COR-L47 (cell line): ENCODE data around the gene PCSK6.
"Not testable (repeated sequence)": the region's sequence is repeated elsewhere in the genome, so short reads cannot be mapped to it uniquely, and the experiment has no call there.

Source experiments
- DNase-seq: peaks from one replicate; lab custom pipeline; 2025; lab: John Stamatoyannopoulos, UW

The PCSK6 gene

DNA sequence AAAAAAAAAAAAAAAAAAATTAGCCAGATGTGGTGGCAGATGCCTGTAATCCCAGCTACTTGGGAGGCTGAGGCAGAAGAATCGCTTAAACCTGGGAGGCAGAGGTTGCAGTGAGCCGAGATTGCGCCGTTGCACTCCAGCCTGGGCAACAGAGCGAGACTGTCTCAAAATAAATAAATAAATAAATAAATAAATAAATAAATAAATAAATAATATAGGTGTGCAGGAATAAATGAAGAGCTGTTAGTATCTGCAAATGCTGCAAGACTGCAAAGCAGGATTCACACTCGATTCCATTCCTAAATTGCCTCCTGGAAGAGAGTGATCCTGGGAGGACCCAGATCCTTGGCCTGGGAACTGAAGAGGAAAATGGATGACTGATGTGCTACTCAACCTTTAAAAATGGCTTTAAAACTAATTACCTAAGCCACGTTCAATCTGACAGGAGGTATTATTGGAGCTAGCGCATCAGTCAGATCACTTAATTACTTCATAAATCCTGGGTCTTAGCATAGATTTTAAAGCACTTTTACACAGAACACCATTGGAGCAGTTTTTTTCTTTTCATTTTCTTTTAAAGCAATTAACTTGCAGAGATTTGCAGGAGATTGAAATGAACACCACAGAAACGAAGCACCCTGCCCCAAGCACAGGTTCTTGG lies 132.9 kb downstream of the PCSK6 start:
- DNase-seq, result not testable (repeated sequence)

DNA sequence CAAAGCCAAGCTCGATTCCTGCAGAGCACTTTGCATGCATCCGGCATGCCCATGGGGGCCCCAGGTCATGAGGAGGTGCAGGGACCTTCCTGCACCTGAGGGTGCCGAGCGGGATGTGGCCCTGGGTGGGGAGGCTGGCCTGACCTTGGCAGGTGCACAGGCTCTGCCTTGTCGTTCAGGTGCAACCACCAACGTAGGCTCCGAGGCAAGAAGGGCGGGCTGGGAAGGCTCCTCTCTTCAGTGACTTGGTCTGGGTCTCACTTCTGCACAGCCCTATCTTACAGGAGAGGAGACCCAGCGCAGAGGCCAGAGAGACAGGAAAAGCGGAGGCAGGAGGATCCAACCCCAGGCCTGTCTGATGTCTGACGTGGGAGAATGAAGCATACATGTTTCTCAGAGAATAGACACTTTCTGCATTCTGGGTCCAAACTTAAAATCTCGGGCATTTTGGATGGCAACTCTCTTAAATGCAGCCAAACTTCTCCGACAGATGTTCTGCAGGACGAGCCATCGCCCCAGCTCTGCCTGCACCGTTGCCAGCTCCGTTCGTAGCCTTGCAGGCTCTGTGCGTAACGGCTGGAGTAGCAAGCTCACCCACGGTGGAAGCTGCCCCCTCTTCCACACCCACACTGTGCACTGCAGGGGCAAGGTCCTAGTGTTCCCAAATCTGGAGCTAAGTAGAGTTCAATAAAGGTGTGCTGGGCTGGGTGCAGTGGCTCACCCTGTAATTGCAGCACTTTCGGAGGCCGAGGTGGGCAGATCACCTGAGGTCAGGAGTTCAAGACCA lies 133.6 kb downstream of the PCSK6 start:
- DNase-seq, result no peak

DNA sequence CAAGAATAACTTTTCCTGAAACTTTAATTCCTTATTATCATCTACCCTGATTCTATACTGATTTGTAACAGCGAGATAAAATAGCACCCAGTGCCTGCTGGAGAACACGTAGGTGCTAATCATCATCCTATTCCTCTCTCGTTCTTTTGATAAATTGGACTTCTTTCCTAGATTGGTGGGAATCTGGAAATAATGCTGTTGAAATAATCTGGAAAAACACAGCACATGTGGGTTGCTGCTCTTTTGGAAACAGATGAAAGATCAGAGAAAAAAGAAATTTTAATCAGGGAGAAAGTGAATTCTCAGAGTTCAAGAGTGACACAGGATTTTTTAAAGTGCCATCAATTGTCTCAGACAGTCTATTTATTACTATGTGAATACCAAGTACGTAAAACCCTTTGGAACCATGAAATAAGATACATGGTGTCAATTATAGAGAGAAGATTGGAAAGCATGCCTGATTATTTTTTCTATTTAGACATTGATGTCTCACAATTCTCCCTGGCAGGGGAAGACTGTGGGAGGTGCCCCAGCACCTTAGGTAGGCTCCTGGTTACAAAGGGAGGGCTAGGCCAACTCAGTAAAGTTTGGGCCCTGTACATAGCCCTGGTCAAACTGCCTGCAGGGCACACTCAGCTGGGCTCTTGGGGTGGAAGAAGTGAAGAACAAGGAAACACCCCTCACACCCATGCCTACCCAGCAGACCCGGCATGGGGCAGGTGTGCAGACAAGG lies 134.4 kb downstream of the PCSK6 start:
- no peak for DNase-seq

DNA sequence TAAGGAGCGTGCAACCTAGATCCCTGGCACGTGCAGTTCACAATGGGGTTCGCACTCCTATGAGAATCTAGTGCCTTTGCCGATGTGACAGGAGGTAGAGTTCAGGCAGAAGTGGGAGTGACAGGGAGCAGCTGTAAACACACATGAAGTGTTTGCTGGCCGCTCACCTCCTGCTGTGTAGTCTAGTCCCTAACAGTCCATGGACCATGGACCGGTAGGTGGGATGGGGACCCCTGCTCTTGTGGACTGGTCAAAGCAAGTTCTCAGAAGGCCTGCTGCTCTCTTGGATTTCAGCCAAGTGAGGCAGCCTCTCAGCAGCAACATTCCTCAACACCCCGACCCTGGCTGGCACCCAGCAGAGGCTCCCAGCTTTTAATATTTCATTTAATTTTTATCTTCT lies 136.3 kb downstream of the PCSK6 start:
- no peak for DNase-seq

DNA sequence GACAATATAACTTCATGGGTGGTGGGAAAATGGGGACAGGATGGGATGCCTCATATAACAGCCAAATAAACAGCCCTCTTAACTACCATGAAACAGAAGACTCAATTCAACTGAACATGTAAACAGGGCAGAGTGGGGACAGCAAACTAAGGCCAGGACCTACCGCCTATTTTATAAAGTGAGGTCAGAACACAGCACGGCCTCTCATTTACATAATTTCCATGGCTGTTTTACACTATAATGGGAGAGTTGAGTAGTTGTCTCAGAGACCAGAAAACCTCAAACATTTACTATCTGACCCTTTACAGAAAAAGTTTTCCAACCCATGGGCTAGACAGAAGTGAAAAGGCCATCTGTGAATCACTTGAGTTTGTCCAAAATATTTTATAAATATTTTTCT lies 137.8 kb downstream of the PCSK6 start:
- no peak for DNase-seq

DNA sequence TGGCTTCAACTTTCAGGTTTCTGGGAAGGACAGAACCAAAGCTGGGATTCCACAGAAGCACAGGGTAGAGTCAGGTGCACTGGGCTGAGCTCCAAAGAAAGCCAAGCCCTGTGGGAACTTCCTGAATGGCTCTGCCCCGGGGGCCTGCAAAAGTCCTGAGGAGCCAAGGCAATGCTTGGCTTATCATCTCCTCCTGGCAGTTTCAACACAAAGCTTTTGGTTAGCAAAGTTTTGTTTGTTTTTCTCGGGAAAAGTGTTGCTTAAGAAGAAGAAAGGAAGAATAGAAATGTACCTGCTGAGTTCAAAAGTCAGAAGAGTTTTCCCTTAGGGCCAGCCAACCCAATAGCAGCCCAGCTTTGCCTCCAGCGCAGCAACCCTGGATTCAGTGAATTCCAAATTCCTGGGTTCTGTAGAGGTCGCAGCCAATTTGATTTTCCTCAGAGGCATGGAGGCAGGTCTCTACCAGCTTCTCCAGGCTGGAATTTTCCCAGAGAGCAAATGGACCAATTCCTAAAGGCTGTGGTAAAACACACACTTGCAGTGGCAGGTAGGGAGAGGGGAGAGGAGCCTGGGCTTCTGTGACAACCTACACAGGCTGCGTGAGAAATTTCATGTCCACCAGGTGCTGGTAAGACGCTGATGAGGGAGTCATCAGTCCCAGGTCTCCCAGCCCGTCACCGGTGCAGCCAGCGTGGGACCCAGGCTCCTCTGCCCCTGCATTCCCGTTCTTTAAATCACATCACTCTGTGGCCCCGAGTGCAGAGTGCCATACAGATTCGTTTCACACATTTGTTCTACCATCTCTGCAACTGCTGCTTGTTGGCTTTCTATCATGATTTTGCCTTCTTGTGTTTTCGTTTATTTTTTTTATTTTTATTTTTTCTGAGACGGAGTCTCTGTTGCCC lies 140.2 kb downstream of the PCSK6 start:
- DNase-seq, result no peak

DNA sequence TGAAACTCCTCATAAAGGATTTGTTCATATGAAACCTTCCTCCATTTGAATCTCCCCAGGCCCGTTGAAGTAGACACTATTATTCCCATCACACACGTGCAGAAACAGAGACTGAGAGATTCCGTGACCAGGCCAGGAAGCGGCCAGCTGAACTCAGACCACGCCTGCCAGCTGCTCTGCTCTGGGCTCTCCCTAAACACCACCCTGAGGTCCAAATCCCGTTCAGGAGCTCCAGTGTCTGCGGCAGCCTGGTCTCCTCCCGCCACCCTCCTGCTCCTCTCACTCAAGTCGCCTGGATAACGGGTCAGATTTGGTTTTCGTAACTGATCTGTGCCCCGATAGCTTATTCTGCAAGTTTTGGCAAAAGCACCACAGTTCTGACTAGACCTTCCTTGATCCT lies 140.9 kb downstream of the PCSK6 start:
- DNase-seq, result no peak

DNA sequence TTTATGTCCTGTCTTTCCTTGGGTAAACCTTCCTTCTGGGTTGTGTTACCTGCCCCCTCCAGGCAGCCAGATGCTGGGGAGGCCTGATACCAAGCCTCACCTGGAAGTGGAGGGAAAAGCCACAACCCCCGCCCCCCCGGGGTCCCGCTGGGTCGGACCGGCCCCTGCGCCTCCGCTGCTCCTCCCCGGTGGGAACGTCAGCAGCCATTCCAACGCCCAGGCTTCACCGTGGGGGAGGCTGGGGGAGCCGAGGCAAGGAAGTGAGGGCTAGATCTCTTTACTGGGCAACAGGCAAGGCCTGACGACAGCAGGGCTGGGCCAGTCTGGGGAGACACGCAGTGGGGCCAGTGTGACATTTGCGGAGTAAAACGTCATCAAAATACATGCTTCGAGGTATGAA lies 141.5 kb downstream of the PCSK6 start:
- DNase-seq, result no peak

DNA sequence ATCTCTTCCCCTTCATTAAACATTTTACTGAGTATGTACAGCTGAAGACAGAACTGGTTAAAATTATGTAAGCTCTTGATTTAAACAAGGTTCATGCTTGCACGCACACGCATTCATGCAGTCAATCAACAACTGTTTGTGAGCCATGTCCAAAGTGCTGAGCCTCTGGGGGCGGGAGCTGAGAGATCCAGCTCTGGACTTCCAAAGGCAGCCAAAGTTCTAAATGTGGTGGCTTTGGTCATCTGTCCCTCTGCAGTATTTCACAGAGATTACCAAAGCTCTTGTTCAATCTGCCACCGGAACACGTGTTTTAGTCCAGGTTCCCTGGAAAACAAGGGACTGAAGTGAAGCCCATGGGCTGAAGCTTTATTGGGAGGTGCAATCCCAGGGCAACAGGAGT lies 142.1 kb downstream of the PCSK6 start:
- DNase-seq, result no peak

DNA sequence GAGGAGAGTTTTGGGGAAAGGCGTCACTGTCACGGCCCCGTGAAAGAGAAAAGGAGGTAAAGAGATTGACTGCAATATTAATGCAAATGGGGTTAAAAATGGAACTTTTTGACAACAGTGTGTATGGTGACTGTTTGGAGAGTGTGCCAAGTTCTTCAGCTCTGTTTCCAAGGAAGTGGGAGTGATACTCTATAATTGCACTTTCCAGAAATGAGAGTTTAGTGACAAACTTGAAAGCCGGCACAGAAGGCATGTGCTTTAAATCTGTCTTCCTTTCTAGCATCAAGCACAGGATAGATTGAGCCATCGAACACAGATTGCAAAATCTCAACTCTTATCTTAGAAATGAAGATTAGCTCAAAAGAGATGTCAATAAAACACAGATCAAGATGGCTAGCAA lies 142.6 kb downstream of the PCSK6 start:
- no peak for DNase-seq

DNA sequence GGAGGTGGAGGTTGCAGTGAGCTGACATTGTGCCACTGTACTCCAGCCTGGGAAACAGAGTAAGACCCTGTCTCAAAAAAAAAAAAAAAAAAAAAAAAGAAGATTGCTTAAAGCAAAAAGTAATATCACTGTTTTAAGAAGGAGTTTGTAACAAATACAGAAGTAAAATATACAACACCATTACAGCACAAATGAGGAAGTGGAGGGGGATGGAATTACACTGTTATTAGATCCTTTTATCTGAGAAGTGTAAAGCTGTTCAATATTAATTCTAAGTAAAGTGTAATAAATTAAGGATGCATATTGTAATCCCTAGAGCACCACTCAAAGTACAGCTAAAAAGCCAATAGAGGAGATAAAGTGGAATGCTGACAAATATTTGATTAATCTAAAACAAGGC lies 147.5 kb downstream of the PCSK6 start:
- DNase-seq, result no peak

DNA sequence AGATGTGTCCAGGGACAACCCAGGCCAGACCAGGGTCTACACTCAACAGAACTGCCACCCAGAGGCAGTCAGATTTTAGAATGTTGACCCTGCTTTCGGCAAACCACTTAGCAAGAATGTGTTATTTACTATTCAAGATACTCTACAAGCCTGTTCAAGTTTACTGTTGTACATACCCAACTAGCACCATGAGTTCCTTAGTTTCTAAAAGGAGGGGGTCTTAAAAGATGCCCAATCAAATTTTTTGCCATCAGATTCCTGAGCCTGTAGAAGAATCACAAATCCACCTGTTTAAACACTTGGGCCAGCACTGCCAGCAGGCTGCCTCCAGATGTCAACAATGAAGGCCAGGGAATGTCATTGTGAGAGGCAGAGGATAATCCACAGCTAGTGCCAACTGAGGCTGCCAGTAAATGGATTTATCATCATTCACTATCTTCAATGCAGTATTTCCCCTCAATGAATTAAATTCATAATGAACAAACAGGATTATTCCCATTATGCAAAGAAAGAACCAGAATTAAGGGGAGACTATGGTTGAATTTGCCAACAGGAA lies 150.9 kb downstream of the PCSK6 start:
- no peak for DNase-seq

DNA sequence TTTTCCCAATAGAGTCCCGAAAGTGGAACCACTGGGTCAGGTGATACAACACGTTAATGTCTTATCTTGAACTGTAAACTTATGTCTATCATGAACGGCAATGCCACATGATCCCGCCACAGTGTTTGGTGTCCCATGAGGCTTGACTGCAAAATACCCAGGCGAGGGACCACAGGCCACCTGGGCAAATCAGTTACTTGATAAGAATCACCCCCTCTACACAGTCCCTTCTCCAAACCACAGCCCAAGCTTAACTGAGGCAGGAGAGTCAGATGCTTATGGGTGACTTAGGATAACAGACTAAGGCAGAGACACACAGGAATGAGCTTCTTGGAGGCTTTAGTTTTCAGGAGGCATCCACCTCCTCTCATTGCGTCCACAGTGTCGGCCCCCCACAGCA lies 151.5 kb downstream of the PCSK6 start:
- no peak for DNase-seq

DNA sequence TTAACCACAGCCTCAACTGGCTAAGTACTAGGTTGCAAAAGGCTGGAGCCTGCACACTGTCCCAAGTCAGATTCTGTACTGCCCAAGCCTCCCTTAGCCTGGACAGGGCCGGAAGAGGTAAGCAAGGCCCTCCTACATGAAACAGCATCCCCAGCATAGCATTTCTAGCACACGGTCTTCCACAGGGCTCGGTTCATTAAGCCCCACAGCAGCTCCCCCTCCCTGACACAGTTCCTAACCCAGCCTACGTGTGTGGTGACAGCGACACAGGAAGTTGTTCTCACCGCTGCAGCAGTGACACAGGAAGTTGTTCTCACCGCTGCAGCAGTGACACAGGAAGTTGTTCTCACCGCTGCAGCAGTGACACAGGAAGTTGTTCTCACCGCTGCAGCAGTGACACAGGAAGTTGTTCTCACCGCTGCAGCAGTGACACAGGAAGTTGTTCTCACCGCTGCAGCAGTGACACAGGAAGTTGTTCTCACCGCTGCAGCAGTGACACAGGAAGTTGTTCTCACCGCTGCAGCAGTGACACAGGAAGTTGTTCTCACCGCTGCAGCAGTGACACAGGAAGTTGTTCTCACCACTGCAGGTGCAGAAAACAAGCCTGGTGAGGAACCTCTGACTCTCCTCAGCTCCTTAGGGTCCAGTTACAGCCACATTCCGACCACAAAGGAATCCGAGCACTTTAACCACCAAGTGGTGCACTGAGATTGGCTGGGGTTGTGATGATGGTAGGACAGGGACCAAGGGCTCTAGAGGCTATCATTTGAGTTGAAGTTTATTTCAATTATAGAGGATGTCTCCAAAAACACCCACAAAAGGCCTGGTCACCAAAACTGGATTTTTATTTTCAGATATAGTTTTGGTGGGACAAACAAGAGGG lies 155.4 kb downstream of the PCSK6 start:
- DNase-seq, result not testable (repeated sequence)

DNA sequence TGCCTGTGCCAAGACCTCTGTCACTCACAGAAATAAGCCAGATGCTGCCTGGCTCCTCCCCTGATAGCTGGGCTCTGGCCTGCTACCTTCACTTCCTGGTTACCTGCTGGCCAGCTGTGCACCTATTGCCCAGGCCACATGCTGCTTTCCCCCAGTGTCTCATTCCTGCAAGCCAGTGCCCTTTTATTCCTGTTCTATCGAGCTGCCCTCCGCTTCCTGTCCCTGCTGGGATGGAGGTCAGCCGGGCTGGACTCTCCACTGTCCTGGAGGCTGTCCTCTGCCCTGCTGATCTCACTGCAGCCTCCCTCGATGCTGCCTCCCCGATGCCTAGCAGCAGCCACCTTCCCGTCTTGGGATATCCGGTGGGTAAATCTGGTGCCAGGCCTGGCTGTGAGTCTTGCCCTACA lies 157.4 kb downstream of the PCSK6 start:
- DNase-seq, result no peak

DNA sequence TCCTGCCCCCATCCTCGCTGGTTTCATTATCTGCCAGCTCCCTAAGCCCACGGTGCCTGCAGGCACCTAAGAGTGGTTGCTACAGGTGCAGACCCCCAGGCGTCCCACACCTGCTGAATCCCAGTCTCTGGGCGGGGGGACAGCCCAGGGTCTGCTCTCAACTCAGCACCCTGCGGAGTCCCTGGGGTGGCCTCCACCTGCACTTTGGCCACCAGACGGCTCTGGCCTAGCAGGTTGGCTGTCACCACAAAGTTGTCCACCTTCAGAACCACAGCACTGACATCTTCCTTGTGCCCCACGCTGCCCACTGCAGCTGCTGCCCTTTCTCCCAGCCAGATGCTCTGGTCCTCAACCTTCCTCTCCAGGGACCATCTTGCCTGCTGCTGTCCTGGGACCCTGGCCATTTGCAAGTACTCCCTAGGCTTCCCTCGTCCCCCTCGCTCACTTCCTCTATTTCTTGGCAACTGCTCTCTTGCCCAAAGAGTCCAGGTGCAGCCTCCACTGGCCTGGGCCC lies 159.6 kb downstream of the PCSK6 start:
- no peak for DNase-seq

DNA sequence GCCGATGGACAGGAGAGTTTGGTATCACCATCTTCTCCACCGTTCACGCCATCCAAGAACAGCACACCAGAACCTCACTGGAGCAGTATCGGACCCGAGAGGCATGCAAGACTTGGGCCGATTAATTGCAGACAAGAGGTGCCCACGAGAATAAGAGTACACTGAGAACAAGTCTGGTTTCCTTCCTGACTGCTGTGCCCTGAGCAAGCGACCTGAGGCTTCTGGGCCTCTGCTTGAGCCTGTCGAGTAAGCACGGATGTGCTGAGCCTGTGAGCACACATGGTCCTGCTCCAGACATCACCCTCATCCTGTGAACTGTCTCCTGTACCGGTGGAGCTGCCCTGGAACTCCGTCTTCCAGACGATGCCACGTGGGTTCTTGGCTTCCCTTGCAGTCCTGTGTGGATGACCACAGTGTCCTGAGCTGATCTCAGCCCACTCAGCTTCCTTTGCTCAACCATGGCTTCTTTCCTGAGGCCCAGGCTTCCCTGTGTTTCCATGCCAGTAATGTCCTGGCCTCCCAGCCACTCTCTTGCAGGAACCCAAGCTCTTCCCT lies 160.1 kb downstream of the PCSK6 start:
- DNase-seq, result no peak

DNA sequence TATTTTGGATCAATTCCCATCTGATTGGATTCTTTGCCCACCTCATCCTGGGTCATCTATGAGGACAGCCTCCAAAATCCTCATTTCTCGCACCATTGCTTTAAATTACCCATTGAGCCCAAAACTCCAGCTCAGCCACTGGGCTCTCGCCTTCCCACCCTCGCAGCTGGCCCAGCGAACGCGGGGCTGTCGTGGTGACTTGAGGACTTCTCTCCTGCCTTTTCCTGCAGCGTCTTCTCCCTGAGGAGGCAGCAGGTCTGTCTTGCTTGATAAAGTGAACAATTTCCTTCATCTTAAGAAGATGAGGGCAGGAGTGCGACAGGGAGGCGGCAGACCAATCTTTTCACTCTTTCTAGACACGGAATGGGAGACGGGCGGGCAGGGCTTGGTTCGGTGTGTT lies 161.5 kb downstream of the PCSK6 start:
- DNase-seq, result no peak

DNA sequence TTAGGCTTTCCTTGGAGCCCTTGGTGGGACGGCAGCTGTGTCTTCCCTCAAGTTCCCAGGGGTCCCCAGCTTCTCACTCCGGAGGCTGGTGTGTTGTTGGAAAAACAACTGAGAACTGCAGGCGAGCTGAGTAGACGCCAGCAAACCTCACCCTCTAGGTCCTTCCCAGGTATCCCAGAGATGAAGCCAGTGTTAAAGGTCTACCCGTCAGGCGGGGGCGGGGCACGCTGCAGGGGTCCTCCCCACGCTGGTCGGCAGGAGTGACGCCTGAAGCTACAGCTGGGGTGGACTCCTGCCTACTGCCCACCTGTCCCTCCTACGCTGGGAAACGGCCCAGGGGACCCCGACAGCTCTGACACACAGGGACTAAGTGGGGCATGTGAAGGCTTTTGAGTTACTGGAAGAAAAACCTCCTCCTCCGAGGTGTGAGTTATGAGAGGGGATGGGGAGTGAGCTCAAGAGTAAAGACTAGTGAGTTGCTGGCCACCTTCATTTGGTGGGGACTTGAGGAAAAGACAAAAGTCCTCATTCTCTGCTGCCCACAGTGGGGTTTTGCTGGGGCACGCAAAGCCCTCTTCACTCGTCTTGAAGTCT lies 162.3 kb downstream of the PCSK6 start:
- DNase-seq, result no peak
